HepG2 (cell line): ENCODE results near the gene SAXO1. TPM values are rescaled to one million over a fixed set of nuclear protein-coding genes. Genes with fewer than 3 reads are reported as not detected.

Source experiments
- AGO2 ChIP-seq: fragments of 200-400 bp; formaldehyde crosslinking; optimal IDR thresholded peaks from 2 replicates; pipeline ENCODE3; 2017; ENCODE audit warnings: mild to moderate bottlenecking, low read depth, low read length, moderate library complexity
- CEBPG ChIP-seq: IDR thresholded peaks from 2 replicates; pipeline ENCODE4 v1.6.1; 2016
- GTF3A ChIP-seq: sonication (generic); formaldehyde crosslinking; conservative IDR thresholded peaks from 2 replicates; pipeline ENCODE4 v1.4.0; 2020; ENCODE audit warnings: mild to moderate bottlenecking, missing genetic modification reagents
- IRF2 ChIP-seq: IDR thresholded peaks from 2 replicates; pipeline ENCODE4 v1.6.1; 2018; ENCODE audit warnings: missing genetic modification reagents, missing compliant biosample characterization
- KLF12 ChIP-seq: sonication (generic); formaldehyde crosslinking; IDR thresholded peaks from 2 replicates; pipeline ENCODE4 v1.4.0; 2020; ENCODE audit warnings: missing genetic modification reagents, borderline replicate concordance
- NCOR1 ChIP-seq: fragments of 200-600 bp; sonication (generic); IDR thresholded peaks from 2 replicates; pipeline ENCODE4 v1.7.0; 2017; ENCODE audit warnings: antibody characterized with exemption, low read length, borderline replicate concordance
- NR3C1 ChIP-seq: sonication (generic); formaldehyde crosslinking; IDR thresholded peaks from 2 replicates; pipeline ENCODE4 v1.4.0; 2020; ENCODE audit warnings: missing genetic modification reagents
- REPIN1 ChIP-seq: sonication (generic); formaldehyde crosslinking; IDR thresholded peaks from 2 replicates; pipeline ENCODE4 v1.8.0; 2022; ENCODE audit warnings: missing genetic modification reagents, low read depth, mild to moderate bottlenecking, borderline replicate concordance
- SIN3A ChIP-seq: IDR thresholded peaks from 2 replicates; pipeline ENCODE4 v1.6.1; 2011; ENCODE audit warnings: low read depth, mild to moderate bottlenecking, control low read depth, low read length, borderline replicate concordance
- SP5 ChIP-seq: IDR thresholded peaks from 2 replicates; pipeline ENCODE4 v1.6.1; 2016; ENCODE audit warnings: low read depth, borderline replicate concordance
- TSC22D2 ChIP-seq: sonication (generic); formaldehyde crosslinking; IDR thresholded peaks from 2 replicates; pipeline ENCODE4 v1.5.1; 2020; ENCODE audit warnings: missing genetic modification reagents, mild to moderate bottlenecking, borderline replicate concordance
- ZBTB7B ChIP-seq: sonication (generic); formaldehyde crosslinking; IDR thresholded peaks from 2 replicates; pipeline ENCODE4 v1.4.0; 2020; ENCODE audit warnings: missing genetic modification reagents
- ZNF17 ChIP-seq: sonication (generic); formaldehyde crosslinking; IDR thresholded peaks from 2 replicates; pipeline ENCODE4 v1.5.0; 2020; ENCODE audit warnings: mild to moderate bottlenecking, missing genetic modification reagents
- ZNF331 ChIP-seq: sonication (generic); formaldehyde crosslinking; IDR thresholded peaks from 2 replicates; pipeline ENCODE4 v1.4.0; 2020; ENCODE audit warnings: missing genetic modification reagents
- ZNF354B ChIP-seq: sonication (generic); formaldehyde crosslinking; IDR thresholded peaks from 2 replicates; pipeline ENCODE4 v1.8.0; 2022; ENCODE audit warnings: mild to moderate bottlenecking, missing genetic modification reagents
- ZNF496 ChIP-seq: sonication (generic); formaldehyde crosslinking; IDR thresholded peaks from 2 replicates; pipeline ENCODE4 v1.8.1; 2023; ENCODE audit warnings: mild to moderate bottlenecking, moderate library complexity, missing genetic modification reagents; ENCODE audit not compliant: insufficient replicate concordance
- polyA plus RNA-seq, 8 experiments: library from polyadenylated mRNA; depleted of rRNA in 3 of 8; stranded (reverse) in 7 of 8; unstranded in 1 of 8; fragments of >200 nt; fragmentation: Illumina TruSeq in 4 of 8; extraction: Trizol in 4 of 8; gene quantifications; 2 replicates each; pipeline versions ENCODE4 v1.2.1 to v1.2.3, GENCODE V29; 2011 to 2016; ENCODE audit warnings: low read depth in 4 of 8, missing spikeins in 1 of 8, mixed read lengths in 1 of 8; ENCODE audit not compliant: insufficient read depth in 1 of 8
- total RNA-seq, 5 experiments: library from RNA; depleted of rRNA; stranded (reverse); fragments of >200 nt; fragmentation: Illumina TruSeq; extraction: Trizol; gene quantifications; 2 replicates each; pipeline ENCODE4 v1.2.3, GENCODE V29; 2016; ENCODE audit warnings: low read depth in 1 of 5
- TF ChIP-seq, protein P1 (sequence below): sonication (generic); formaldehyde crosslinking; IDR thresholded peaks from 2 replicates; pipeline ENCODE4; 2020; ENCODE audit warnings: missing genetic modification reagents, mild to moderate bottlenecking, borderline replicate concordance
- TF ChIP-seq, protein P2 (sequence below): sonication (generic); formaldehyde crosslinking; IDR thresholded peaks from 2 replicates; pipeline ENCODE4 v1.4.0; 2020; ENCODE audit warnings: missing genetic modification reagents
- TF ChIP-seq, protein P3 (sequence below): IDR thresholded peaks from 2 replicates; pipeline ENCODE4 v1.6.1; 2016

The SAXO1 gene
- total and polyA plus RNA-seq, 2 of the 13 experiments (the other 11 are each of a cell fraction or from before 2014, with no cell fraction given), result not detected

DNA sequence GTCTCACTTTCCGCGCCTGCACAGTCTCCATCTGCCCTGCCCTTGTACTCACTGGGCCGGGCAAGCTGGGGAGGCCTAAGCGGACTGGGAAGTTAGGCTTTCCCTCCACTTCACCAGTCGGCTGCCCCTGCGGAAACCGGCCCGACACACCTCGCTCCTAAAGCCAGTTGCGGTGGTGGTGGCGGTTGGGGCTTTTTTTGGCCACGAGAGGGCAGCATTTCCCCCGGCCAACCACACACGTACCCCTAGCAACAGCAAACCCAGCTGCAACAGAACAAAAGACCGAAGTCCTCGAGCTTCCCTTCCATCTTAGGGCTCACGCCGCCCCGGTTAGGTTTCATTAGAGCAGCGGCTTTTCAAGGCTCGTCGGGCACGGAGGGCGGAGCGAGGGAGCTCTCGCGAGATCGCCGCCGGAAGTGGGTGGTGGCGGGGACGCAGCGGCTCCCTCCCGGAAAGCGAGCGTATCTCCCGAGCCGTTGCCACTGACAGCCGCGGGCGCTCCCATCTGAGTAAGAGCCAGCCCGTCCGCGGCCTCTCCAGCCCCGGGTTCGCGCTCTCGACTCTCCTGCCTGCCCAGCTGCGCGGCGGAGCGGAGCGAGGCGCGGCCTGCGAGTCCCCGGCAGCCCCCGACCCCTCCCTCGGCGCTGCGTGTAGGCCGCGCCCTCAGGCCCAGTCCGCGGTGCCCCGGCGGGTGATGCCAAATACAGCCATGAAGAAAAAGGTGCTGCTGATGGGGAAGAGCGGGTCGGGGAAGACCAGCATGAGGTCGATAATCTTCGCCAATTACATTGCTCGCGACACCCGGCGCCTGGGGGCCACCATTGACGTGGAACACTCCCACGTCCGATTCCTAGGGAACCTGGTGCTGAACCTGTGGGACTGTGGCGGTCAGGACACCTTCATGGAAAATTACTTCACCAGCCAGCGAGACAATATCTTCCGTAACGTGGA is 16.2 kb upstream of the SAXO1 start, which contains the start of gene RRAGA (continued):
- TF ChIP-seq, protein P1, sequence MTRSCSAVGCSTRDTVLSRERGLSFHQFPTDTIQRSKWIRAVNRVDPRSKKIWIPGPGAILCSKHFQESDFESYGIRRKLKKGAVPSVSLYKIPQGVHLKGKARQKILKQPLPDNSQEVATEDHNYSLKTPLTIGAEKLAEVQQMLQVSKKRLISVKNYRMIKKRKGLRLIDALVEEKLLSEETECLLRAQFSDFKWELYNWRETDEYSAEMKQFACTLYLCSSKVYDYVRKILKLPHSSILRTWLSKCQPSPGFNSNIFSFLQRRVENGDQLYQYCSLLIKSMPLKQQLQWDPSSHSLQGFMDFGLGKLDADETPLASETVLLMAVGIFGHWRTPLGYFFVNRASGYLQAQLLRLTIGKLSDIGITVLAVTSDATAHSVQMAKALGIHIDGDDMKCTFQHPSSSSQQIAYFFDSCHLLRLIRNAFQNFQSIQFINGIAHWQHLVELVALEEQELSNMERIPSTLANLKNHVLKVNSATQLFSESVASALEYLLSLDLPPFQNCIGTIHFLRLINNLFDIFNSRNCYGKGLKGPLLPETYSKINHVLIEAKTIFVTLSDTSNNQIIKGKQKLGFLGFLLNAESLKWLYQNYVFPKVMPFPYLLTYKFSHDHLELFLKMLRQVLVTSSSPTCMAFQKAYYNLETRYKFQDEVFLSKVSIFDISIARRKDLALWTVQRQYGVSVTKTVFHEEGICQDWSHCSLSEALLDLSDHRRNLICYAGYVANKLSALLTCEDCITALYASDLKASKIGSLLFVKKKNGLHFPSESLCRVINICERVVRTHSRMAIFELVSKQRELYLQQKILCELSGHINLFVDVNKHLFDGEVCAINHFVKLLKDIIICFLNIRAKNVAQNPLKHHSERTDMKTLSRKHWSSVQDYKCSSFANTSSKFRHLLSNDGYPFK, result peak; percentile 86
- TF ChIP-seq ZBTB7B (CRISPR knock-in tag) (no peak), SP5 (CRISPR knock-in tag) (peak; percentile 74), REPIN1 (CRISPR knock-in tag) (peak; percentile 93), TSC22D2 (CRISPR knock-in tag) (no peak), ZNF496 (CRISPR knock-in tag) (no peak), GTF3A (no peak), ZNF354B (CRISPR knock-in tag) (0 out of 2 replicates have a peak, but pooled peaks have one; percentile 42), KLF12 (CRISPR knock-in tag) (peak; percentile 77; the same call in 1 of the 2 replicates), NCOR1 (peak; percentile 59; the same call in 1 of the 2 replicates), CEBPG (CRISPR knock-in tag) (peak; percentile 44; the same call in 1 of the 2 replicates), ZNF17 (CRISPR knock-in tag) (peak; percentile 79; the same call in 1 of the 2 replicates), AGO2 (peak; percentile 94), SIN3A (no peak), ZNF331 (CRISPR knock-in tag) (peak; percentile 84), NR3C1 (CRISPR knock-in tag) (no peak), IRF2 (CRISPR knock-in tag) (peak; percentile 89)
- TF ChIP-seq, protein P2, sequence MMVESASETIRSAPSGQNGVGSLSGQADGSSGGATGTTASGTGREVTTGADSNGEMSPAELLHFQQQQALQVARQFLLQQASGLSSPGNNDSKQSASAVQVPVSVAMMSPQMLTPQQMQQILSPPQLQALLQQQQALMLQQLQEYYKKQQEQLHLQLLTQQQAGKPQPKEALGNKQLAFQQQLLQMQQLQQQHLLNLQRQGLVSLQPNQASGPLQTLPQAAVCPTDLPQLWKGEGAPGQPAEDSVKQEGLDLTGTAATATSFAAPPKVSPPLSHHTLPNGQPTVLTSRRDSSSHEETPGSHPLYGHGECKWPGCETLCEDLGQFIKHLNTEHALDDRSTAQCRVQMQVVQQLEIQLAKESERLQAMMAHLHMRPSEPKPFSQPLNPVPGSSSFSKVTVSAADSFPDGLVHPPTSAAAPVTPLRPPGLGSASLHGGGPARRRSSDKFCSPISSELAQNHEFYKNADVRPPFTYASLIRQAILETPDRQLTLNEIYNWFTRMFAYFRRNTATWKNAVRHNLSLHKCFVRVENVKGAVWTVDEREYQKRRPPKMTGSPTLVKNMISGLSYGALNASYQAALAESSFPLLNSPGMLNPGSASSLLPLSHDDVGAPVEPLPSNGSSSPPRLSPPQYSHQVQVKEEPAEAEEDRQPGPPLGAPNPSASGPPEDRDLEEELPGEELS, result peak; percentile 66
- TF ChIP-seq, protein P3, sequence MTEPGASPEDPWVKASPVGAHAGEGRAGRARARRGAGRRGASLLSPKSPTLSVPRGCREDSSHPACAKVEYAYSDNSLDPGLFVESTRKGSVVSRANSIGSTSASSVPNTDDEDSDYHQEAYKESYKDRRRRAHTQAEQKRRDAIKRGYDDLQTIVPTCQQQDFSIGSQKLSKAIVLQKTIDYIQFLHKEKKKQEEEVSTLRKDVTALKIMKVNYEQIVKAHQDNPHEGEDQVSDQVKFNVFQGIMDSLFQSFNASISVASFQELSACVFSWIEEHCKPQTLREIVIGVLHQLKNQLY (CRISPR knock-in tag), result no peak
